Vagina (tissue), 2 donors: Measurements from ENCODE around the gene DNAJC25. TPM values are rescaled to one million over a fixed set of nuclear protein-coding genes. Genes with fewer than 3 reads are reported as not detected.

Experiments
- DNase-seq, 2 donors: peaks; one replicate each; pipeline ENCODE4 v3.0.0-alpha.2; 2017; ENCODE audit errors: extremely low spot score in 2 of 2
- H3K27ac ChIP-seq: fragments of 200-600 bp; sonication (generic); one replicate; pipeline ENCODE4 v1.5.1; 2019
- H3K27me3 ChIP-seq: fragments of 200-600 bp; sonication (generic); one replicate; pipeline ENCODE4 v1.5.1; 2019
- H3K36me3 ChIP-seq, 2 donors: fragments of 200-600 bp; sonication (generic); one replicate each; pipeline ENCODE4 v1.5.1; 2017 to 2019
- H3K4me1 ChIP-seq: fragments of 200-600 bp; sonication (generic); one replicate; pipeline ENCODE4 v1.5.1; 2019
- H3K4me3 ChIP-seq, 2 donors: fragments of 200-600 bp; sonication (generic); 1 replicate in 1 of 2; 2 replicates in 1 of 2; pipeline ENCODE4 v1.5.1; 2016 to 2019
- H3K9me3 ChIP-seq: fragments of 200-600 bp; sonication (generic); one replicate; pipeline ENCODE4 v1.5.1; 2019
- CTCF ChIP-seq, 3 experiments: fragments of 450-650 bp in 2 of 3; fragments of 200-600 bp in 1 of 3; sonication (generic) in 1 of 3; IDR thresholded peaks; one replicate each; pipeline ENCODE4 v1.5.1; 2017 to 2019; ENCODE audit warnings: antibody characterized with exemption in 3 of 3, mild to moderate bottlenecking in 2 of 3, moderate library complexity in 2 of 3
- POLR2A ChIP-seq, 2 donors: fragments of 450-650 bp; IDR thresholded peaks; one replicate each; pipeline ENCODE4 v1.6.1; 2017; ENCODE audit warnings: antibody characterized with exemption in 2 of 2, mild to moderate bottlenecking in 2 of 2, moderate library complexity in 2 of 2
- POLR2AphosphoS5 ChIP-seq, 2 donors: sonication (generic); formaldehyde crosslinking; IDR thresholded peaks; one replicate each; pipeline ENCODE4 v1.9.0; 2017; ENCODE audit warnings: antibody characterized with exemption in 2 of 2, mild to moderate bottlenecking in 2 of 2, low read depth in 1 of 2; ENCODE audit not compliant: insufficient read depth in 1 of 2
- intact Hi-C: fragments of 100-400 bp; cut with DNase I; formaldehyde crosslinking; loops from one replicate; pipeline ENCODE4 v1.15.1; 2023
- total RNA-seq: library from RNA; depleted of rRNA; stranded (reverse); fragments of >200 nt; gene quantifications from one replicate; pipeline ENCODE4 v1.2.3, GENCODE V29; 2016

Gene DNAJC25
- total RNA-seq, 1 donor from 2014 or later: 6.1 TPM

- Histone ChIP-seq H3K4me1 (no peaks in the 10 kb centered on the region), H3K9me3 (no peaks in the 10 kb centered on the region), H3K4me3 (no peak overlapping the region), H3K36me3 (peaks cover 0 to under 1% of the 10 kb centered on the region in 2 donors), H3K27me3 (no peaks in the 10 kb centered on the region), H3K27ac (no peak overlapping the region)
- peak in 1 of 2 donors; percentile 23 for TF ChIP-seq POLR2AphosphoS5 (IDR thresholded peaks at IDR 0.05; ENCODE audit: insufficient read depth in 1 of 2, low read depth in 1 of 2)
- TF ChIP-seq POLR2A (IDR thresholded peaks at IDR 0.05): no peak
- TF ChIP-seq CTCF (IDR thresholded peaks at IDR 0.05): no peak
- no peak for DNase-seq
- intact Hi-C loops: no loop called here
Measured at GRCh38 chr9:111601237-111602018, 29.7 kb upstream of the DNAJC25 start.

GRCh38 chr9:111603041-111603440 is 28.1 kb upstream of the DNAJC25 start:
- DNase-seq: no peak
- Histone ChIP-seq H3K36me3 (no peaks in the 10 kb centered on the region), H3K4me3 (no peak overlapping the region), H3K27ac (no peak overlapping the region), H3K4me1 (no peaks in the 10 kb centered on the region), H3K9me3 (no peaks in the 10 kb centered on the region), H3K27me3 (no peaks in the 10 kb centered on the region)
- TF ChIP-seq POLR2AphosphoS5 (IDR thresholded peaks at IDR 0.05; ENCODE audit: insufficient read depth in 1 of 2, low read depth in 1 of 2) (no peak), CTCF (IDR thresholded peaks at IDR 0.05) (no peak), POLR2A (IDR thresholded peaks at IDR 0.05) (no peak)
- intact Hi-C loops: no loop called here

- Histone ChIP-seq H3K36me3 (no peaks in the 10 kb centered on the region), H3K4me3 (no peak overlapping the region), H3K9me3 (no peaks in the 10 kb centered on the region), H3K27ac (no peak overlapping the region), H3K27me3 (no peaks in the 10 kb centered on the region), H3K4me1 (no peaks in the 10 kb centered on the region)
- intact Hi-C loops: no loop called here
- TF ChIP-seq CTCF (IDR thresholded peaks at IDR 0.05): no peak
- no peak for TF ChIP-seq POLR2AphosphoS5 (IDR thresholded peaks at IDR 0.05; ENCODE audit: insufficient read depth in 1 of 2, low read depth in 1 of 2)
- TF ChIP-seq POLR2A (IDR thresholded peaks at IDR 0.05): no peak
- no peak for DNase-seq
Measured at GRCh38 chr9:111604054-111604615, 27.0 kb upstream of the DNAJC25 start.

GRCh38 chr9:111605041-111605559 is 26.0 kb upstream of the DNAJC25 start:
- Histone ChIP-seq H3K36me3 (no peaks in the 10 kb centered on the region), H3K4me1 (no peaks in the 10 kb centered on the region), H3K4me3 (no peak overlapping the region), H3K27me3 (no peaks in the 10 kb centered on the region), H3K27ac (no peak overlapping the region), H3K9me3 (no peaks in the 10 kb centered on the region)
- intact Hi-C loops: no loop called here
- no peak for TF ChIP-seq CTCF (IDR thresholded peaks at IDR 0.05)
- no peak for TF ChIP-seq POLR2A (IDR thresholded peaks at IDR 0.05)
- TF ChIP-seq POLR2AphosphoS5 (IDR thresholded peaks at IDR 0.05; ENCODE audit: insufficient read depth in 1 of 2, low read depth in 1 of 2): no peak
- DNase-seq: no peak

- Histone ChIP-seq H3K27me3 (no peaks in the 10 kb centered on the region), H3K4me3 (no peak overlapping the region), H3K36me3 (no peaks in the 10 kb centered on the region), H3K9me3 (no peaks in the 10 kb centered on the region), H3K4me1 (no peaks in the 10 kb centered on the region), H3K27ac (no peak overlapping the region)
- intact Hi-C loops: no loop called here
- TF ChIP-seq CTCF (IDR thresholded peaks at IDR 0.05): no peak
- TF ChIP-seq POLR2AphosphoS5 (IDR thresholded peaks at IDR 0.05; ENCODE audit: insufficient read depth in 1 of 2, low read depth in 1 of 2): no peak
- TF ChIP-seq POLR2A (IDR thresholded peaks at IDR 0.05): no peak
- DNase-seq: no peak
Measured at GRCh38 chr9:111610149-111610548, 21.0 kb upstream of the DNAJC25 start.
